HG02623 (cell line): ENCODE results near the gene GADL1.

Experiments used
- ATAC-seq: cut with Tn5 transposase; IDR thresholded peaks from one replicate; pipeline ENCODE4 v1.9.1; 2021; ENCODE audit warnings: moderate library complexity; ENCODE audit not compliant: unreplicated experiment

The GADL1 gene

GRCh38 chr3:30730967-30731366 lies 163.5 kb downstream of the GADL1 start:
- ATAC-seq, result no peak

- no peak for ATAC-seq
Measured at GRCh38 chr3:30729936-30730335, 164.5 kb downstream of the GADL1 start.

- ATAC-seq, result no peak
Measured at GRCh38 chr3:30729512-30729911, 164.9 kb downstream of the GADL1 start.

- no peak for ATAC-seq
Measured at GRCh38 chr3:30728143-30728542, 166.3 kb downstream of the GADL1 start.

GRCh38 chr3:30724863-30725262 lies 169.6 kb downstream of the GADL1 start:
- ATAC-seq, result no peak

- ATAC-seq, result no peak
Measured at GRCh38 chr3:30723211-30723610, 171.2 kb downstream of the GADL1 start.

- ATAC-seq, result no peak
Measured at GRCh38 chr3:30721314-30721634, 173.2 kb downstream of the GADL1 start.

- no peak for ATAC-seq
Measured at GRCh38 chr3:30720586-30721313, 173.7 kb downstream of the GADL1 start.

GRCh38 chr3:30719536-30719935 lies 174.9 kb downstream of the GADL1 start:
- ATAC-seq, result no peak

GRCh38 chr3:30713885-30714503 lies 180.5 kb downstream of the GADL1 start:
- ATAC-seq, result no peak

- no peak for ATAC-seq
Measured at GRCh38 chr3:30712991-30713390, 181.5 kb downstream of the GADL1 start.

- no peak for ATAC-seq
Measured at GRCh38 chr3:30711867-30712266, 182.6 kb downstream of the GADL1 start.

- ATAC-seq, result no peak
Measured at GRCh38 chr3:30711151-30711550, 183.3 kb downstream of the GADL1 start.

GRCh38 chr3:30710017-30710416 lies 184.4 kb downstream of the GADL1 start:
- no peak for ATAC-seq

- ATAC-seq, result no peak
Measured at GRCh38 chr3:30708472-30708871, 186.0 kb downstream of the GADL1 start.

- ATAC-seq, result no peak
Measured at GRCh38 chr3:30707825-30708224, 186.6 kb downstream of the GADL1 start.

GRCh38 chr3:30704931-30705890 lies 189.2 kb downstream of the GADL1 start:
- no peak for ATAC-seq

- no peak for ATAC-seq
Measured at GRCh38 chr3:30702828-30703397, 191.5 kb downstream of the GADL1 start.

- ATAC-seq, result no peak
Measured at GRCh38 chr3:30702038-30702827, 192.2 kb downstream of the GADL1 start.

GRCh38 chr3:30700702-30701321 lies 193.6 kb downstream of the GADL1 start:
- no peak for ATAC-seq
